ENCODE results near the gene LPCAT2. TPM values are rescaled to one million over a fixed set of nuclear protein-coding genes. Genes with fewer than 3 reads are reported as not detected.
"Not testable (repeated sequence)": the region's sequence is repeated elsewhere in the genome, so short reads cannot be mapped to it uniquely, and the experiment has no call there.

LPCAT2 gene
- total RNA-seq, 2 donors from 2014 or later = 6.4 to 6.8 TPM

- Mint-ChIP-seq H3K4me3 (no peak overlapping the region), H3K27me3 (ENCODE audit: insufficient read depth) (peaks cover 6% of the 10 kb centered on the region), H3K9me3 (peaks cover 28% of the 10 kb centered on the region), H3K4me1 (peaks cover 6% of the 10 kb centered on the region), H3K36me3 (ENCODE audit: low read depth) (peaks cover 7% of the 10 kb centered on the region), H3K27ac (no peak overlapping the region)
- Histone ChIP-seq H3K27me3 (ENCODE audit: control insufficient read depth, insufficient read depth, low read length, poor library complexity, severe bottlenecking) (no peaks in the 10 kb centered on the region), H3K4me3 (ENCODE audit: low read length) (peak overlapping the region; percentile 1), H3K27ac (ENCODE audit: low read depth, low read length) (no peak overlapping the region), H3K9me3 (ENCODE audit: control insufficient read depth, low read length) (peaks cover 10% of the 10 kb centered on the region), H3K9ac (ENCODE audit: extremely low read depth, low read length, poor library complexity, severe bottlenecking) (no peak overlapping the region), H3K36me3 (ENCODE audit: control insufficient read depth, insufficient read depth, low read length) (no peaks in the 10 kb centered on the region), H3K4me1 (ENCODE audit: control insufficient read depth, insufficient read depth, low read length) (no peaks in the 10 kb centered on the region)
- DNase-seq = no peak
- TF ChIP-seq, protein P1, sequence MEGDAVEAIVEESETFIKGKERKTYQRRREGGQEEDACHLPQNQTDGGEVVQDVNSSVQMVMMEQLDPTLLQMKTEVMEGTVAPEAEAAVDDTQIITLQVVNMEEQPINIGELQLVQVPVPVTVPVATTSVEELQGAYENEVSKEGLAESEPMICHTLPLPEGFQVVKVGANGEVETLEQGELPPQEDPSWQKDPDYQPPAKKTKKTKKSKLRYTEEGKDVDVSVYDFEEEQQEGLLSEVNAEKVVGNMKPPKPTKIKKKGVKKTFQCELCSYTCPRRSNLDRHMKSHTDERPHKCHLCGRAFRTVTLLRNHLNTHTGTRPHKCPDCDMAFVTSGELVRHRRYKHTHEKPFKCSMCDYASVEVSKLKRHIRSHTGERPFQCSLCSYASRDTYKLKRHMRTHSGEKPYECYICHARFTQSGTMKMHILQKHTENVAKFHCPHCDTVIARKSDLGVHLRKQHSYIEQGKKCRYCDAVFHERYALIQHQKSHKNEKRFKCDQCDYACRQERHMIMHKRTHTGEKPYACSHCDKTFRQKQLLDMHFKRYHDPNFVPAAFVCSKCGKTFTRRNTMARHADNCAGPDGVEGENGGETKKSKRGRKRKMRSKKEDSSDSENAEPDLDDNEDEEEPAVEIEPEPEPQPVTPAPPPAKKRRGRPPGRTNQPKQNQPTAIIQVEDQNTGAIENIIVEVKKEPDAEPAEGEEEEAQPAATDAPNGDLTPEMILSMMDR (conservative IDR thresholded peaks at IDR 0.05) = no peak
- 92 to 95% methylated on average over 2 to 3 of the region's 3 CpGs for WGBS, 2 experiments (ENCODE audit: insufficient coverage in 1 of 2, insufficient read length in 1 of 2)
Observed at GRCh38 chr16:55615071-55615470, 106.2 kb downstream of the LPCAT2 start.

DNA sequence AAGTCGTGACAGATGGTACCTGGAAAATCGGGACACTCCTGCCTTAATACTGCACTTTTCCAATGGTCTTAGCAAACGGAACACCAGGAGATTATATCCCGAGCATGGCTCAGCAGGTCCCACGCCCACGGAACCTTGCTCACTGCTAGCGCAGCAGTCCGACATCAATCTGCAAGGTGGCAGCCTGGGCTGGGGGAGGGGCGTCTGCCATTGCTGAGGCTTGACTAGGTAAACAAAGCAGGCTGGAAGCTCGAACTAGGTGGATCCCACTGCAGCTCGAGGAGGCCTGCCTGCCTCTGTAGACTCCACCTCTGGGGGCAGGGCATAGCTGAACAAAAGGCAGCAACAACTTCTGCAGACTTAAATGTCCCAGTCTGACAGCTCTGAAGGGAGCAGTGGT lies 106.8 kb downstream of the LPCAT2 start:
- H3K4me1 Mint-ChIP-seq; H3K36me3 ChIP-seq (ENCODE audit: control insufficient read depth, insufficient read depth, low read length); H3K4me3 Mint-ChIP-seq; H3K27ac ChIP-seq (ENCODE audit: low read depth, low read length); H3K27me3 Mint-ChIP-seq (ENCODE audit: insufficient read depth); H3K27me3 ChIP-seq (ENCODE audit: control insufficient read depth, insufficient read depth, low read length, poor library complexity, severe bottlenecking); H3K9ac ChIP-seq (ENCODE audit: extremely low read depth, low read length, poor library complexity, severe bottlenecking); H3K4me1 ChIP-seq (ENCODE audit: control insufficient read depth, insufficient read depth, low read length); DNase-seq; H3K27ac Mint-ChIP-seq: not testable (repeated sequence)
- peak overlapping the region; percentile 1 for H3K4me3 ChIP-seq (ENCODE audit: low read length)
- 89 to 93% methylated on average over 4 to 11 of the region's 11 CpGs for WGBS, 2 experiments (ENCODE audit: insufficient coverage in 1 of 2, insufficient read length in 1 of 2)
- Mint-ChIP-seq H3K36me3 (ENCODE audit: low read depth) (peaks cover 10% of the 10 kb centered on the region), H3K9me3 (peaks cover 33% of the 10 kb centered on the region)
- H3K9me3 ChIP-seq (ENCODE audit: control insufficient read depth, low read length) = peaks cover 10% of the 10 kb centered on the region

DNA sequence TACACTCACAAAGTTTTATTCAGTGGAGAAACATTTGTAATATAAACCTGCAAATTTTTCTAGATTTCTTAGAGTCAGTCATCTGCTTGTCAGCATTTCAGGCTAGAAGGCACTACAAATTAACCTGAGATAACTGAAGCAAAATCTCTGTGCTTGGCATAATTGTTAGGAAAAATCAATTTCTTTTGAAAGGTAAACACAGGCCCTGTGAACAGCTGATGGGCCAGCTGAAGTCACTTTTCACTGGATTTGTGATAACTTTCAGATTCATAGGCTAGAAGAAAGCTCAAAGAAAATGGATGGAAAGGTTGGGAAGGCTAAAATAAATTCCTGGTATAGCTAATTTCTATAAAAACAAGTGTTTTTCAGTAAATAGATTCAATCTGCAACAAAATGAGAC lies 112.9 kb downstream of the LPCAT2 start:
- Histone ChIP-seq H3K4me3 (ENCODE audit: low read length) (no peak overlapping the region), H3K9ac (ENCODE audit: extremely low read depth, low read length, poor library complexity, severe bottlenecking) (no peak overlapping the region), H3K27ac (ENCODE audit: low read depth, low read length) (no peak overlapping the region), H3K4me1 (ENCODE audit: control insufficient read depth, insufficient read depth, low read length) (no peaks in the 10 kb centered on the region), H3K27me3 (ENCODE audit: control insufficient read depth, insufficient read depth, low read length, poor library complexity, severe bottlenecking) (no peaks in the 10 kb centered on the region), H3K9me3 (ENCODE audit: control insufficient read depth, low read length) (no peaks in the 10 kb centered on the region), H3K36me3 (ENCODE audit: control insufficient read depth, insufficient read depth, low read length) (no peaks in the 10 kb centered on the region)
- H3K9me3 Mint-ChIP-seq = peaks cover 14% of the 10 kb centered on the region
- peaks cover 1% of the 10 kb centered on the region for H3K4me1 Mint-ChIP-seq
- peaks cover 13% of the 10 kb centered on the region for H3K27me3 Mint-ChIP-seq (ENCODE audit: insufficient read depth)
- no peak overlapping the region for H3K4me3 Mint-ChIP-seq
- TF ChIP-seq, protein P1 (conservative IDR thresholded peaks at IDR 0.05) = no peak
- H3K36me3 Mint-ChIP-seq (ENCODE audit: low read depth) = peaks cover 7% of the 10 kb centered on the region
- H3K27ac Mint-ChIP-seq = no peak overlapping the region
- no peak for DNase-seq

- Histone ChIP-seq H3K27me3 (ENCODE audit: control insufficient read depth, insufficient read depth, low read length, poor library complexity, severe bottlenecking) (no peaks in the 10 kb centered on the region), H3K4me1 (ENCODE audit: control insufficient read depth, insufficient read depth, low read length) (no peaks in the 10 kb centered on the region), H3K9ac (ENCODE audit: extremely low read depth, low read length, poor library complexity, severe bottlenecking) (no peak overlapping the region), H3K4me3 (ENCODE audit: low read length) (no peak overlapping the region), H3K36me3 (ENCODE audit: control insufficient read depth, insufficient read depth, low read length) (no peaks in the 10 kb centered on the region), H3K9me3 (ENCODE audit: control insufficient read depth, low read length) (no peaks in the 10 kb centered on the region), H3K27ac (ENCODE audit: low read depth, low read length) (no peak overlapping the region)
- TF ChIP-seq, protein P1 (conservative IDR thresholded peaks at IDR 0.05) = no peak
- Mint-ChIP-seq H3K36me3 (ENCODE audit: low read depth) (peaks cover 6% of the 10 kb centered on the region), H3K27me3 (ENCODE audit: insufficient read depth) (peaks cover 13% of the 10 kb centered on the region), H3K4me3 (no peak overlapping the region), H3K9me3 (peaks cover 12% of the 10 kb centered on the region), H3K4me1 (peaks cover 1% of the 10 kb centered on the region), H3K27ac (no peak overlapping the region)
- 90% methylated on average over 3 of the region's 3 CpGs; no CpG with 5 or more reads in 1 of the 2 experiments for WGBS, 2 experiments (ENCODE audit: insufficient coverage in 1 of 2, insufficient read length in 1 of 2)
- DNase-seq = no peak
Observed at GRCh38 chr16:55622272-55622671, 113.4 kb downstream of the LPCAT2 start.
